Dendritic cell treated with granulocyte-macrophage colony-stimulating factor and Interleukin-4, amounts not matched to agents 40 ng/mL and 50 ng/mL, for 4 days (primary cell): ENCODE results near the gene FGD3.

ENCODE experiments used
- H3K27ac Mint-ChIP-seq: one replicate; pipeline ENCODE4 v1.8.0; 2022; ENCODE audit warnings: mild to moderate bottlenecking, mixed read lengths
- H3K27me3 Mint-ChIP-seq: one replicate; pipeline ENCODE4 v1.8.0; 2022; ENCODE audit warnings: mild to moderate bottlenecking, mixed read lengths
- H3K36me3 Mint-ChIP-seq: one replicate; pipeline ENCODE4 v1.8.0; 2022; ENCODE audit warnings: low read depth, mixed read lengths
- H3K4me1 Mint-ChIP-seq: one replicate; pipeline ENCODE4 v1.8.0; 2022; ENCODE audit warnings: low read depth, mixed read lengths
- H3K4me3 Mint-ChIP-seq: one replicate; pipeline ENCODE4 v1.8.0; 2022; ENCODE audit warnings: mild to moderate bottlenecking, moderate library complexity, mixed read lengths
- H3K9me3 Mint-ChIP-seq: one replicate; pipeline ENCODE4 v1.8.0; 2022; ENCODE audit warnings: mixed read lengths
- intact Hi-C: fragments of 100-400 bp; cut with micrococcal nuclease; formaldehyde crosslinking; loops from one replicate; pipeline ENCODE4 v1.15.0; 2022

FGD3 gene

DNA sequence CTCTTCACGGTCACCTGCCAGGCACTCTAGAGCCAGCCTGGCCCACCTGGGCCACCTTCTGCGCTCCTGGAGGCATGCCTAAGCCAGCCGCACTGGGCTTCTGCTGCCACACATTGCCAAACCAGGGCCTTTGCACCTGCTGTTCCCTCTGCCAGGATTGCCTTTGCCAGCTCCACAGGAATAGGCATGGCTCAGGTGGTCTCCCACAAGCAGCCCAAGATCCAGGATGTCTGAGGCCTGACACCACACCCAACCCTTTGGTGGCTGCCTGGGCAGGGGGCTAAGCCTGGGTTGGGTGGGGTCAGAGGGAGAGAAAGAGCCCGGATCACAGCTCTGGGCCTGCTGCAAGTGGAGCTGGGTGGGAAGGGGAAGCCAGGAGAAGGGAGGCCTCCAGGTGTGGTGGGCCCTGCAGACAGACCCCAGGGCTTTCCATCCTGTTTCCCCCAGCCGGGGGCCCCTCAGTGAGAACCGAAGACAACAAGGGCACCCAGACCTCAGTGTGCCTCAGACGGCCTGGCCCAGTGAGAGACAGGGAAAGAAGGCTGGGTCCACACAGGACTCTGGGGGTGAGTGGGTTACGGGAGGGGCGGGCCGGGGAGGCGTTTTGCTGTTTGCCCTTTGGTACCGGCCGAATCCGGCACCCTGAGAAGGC is 110.5 kb downstream of the FGD3 start:
- no peak overlapping the region for H3K27ac Mint-ChIP-seq
- no peaks in the 10 kb centered on the region for H3K9me3 Mint-ChIP-seq
- H3K27me3 Mint-ChIP-seq, result peaks cover 23% of the 10 kb centered on the region
- intact Hi-C loops, result loop anchor here (5.0 kb wide), 1 partner anchor 39 kb away; the partner anchor contains the start of gene CARD19
- no peaks in the 10 kb centered on the region for H3K36me3 Mint-ChIP-seq
- peaks cover 62% of the 10 kb centered on the region for H3K4me1 Mint-ChIP-seq
- peak overlapping the region; percentile 51 for H3K4me3 Mint-ChIP-seq

- Mint-ChIP-seq H3K27me3 (peaks cover 20% of the 10 kb centered on the region), H3K4me3 (peak within 1 kb of the TSS; percentile 66), H3K27ac (peak within 1 kb of the TSS; percentile 65), H3K36me3 (no peaks in the 10 kb centered on the region), H3K4me1 (peaks cover 62% of the 10 kb centered on the region), H3K9me3 (no peaks in the 10 kb centered on the region)
- intact Hi-C loops, result loop anchor here (5.0 kb wide), 1 partner anchor 39 kb away; the partner anchor contains the start of gene CARD19
Observed at GRCh38 chr9:93058355-93059010, 111.2 kb downstream of the FGD3 start, which contains the start of gene SUSD3. TSS of gene SUSD3 (plus strand) at chr9:93058701. CDS start at chr9:93058743, 42 bp downstream.

GRCh38 chr9:93059011-93059714 is 111.8 kb downstream of the FGD3 start:
- peak overlapping the region; percentile 65 for H3K27ac Mint-ChIP-seq
- H3K27me3 Mint-ChIP-seq, result peaks cover 20% of the 10 kb centered on the region
- no peaks in the 10 kb centered on the region for H3K36me3 Mint-ChIP-seq
- peak overlapping the region; percentile 66 for H3K4me3 Mint-ChIP-seq
- intact Hi-C loops, result loop anchor here (5.0 kb wide), 1 partner anchor 38 kb away; the partner anchor contains the start of gene CARD19
- no peaks in the 10 kb centered on the region for H3K9me3 Mint-ChIP-seq
- peaks cover 61% of the 10 kb centered on the region for H3K4me1 Mint-ChIP-seq

GRCh38 chr9:93059715-93060578 is 112.6 kb downstream of the FGD3 start:
- Mint-ChIP-seq H3K4me1 (peaks cover 66% of the 10 kb centered on the region), H3K36me3 (no peaks in the 10 kb centered on the region)

DNA sequence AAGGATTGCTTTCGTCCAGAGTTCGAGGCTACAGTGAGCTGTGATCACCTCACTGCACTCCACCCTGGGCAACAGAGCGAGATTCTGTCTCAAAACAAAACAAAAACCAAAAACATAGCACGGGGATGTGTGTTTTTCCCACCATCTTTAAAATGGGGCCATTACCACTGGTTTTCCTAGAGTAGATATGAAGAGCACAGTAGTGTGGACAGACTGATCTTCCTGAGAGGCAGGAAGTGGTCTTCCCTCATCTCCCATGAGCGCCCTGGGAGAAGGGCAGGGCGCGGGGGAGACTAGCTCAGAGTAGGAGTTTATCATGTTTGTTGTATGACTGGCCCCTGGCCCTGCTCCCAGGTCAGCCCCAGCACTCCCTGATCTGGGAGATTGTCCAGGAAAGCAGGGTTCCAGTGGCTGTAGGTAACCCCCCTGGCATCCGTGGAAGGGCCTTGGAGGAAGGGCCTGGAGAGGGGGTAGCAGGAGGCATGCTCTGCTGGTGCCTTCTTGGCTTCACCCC is 113.5 kb downstream of the FGD3 start:
- H3K4me3 Mint-ChIP-seq, result no peak overlapping the region
- H3K9me3 Mint-ChIP-seq, result no peaks in the 10 kb centered on the region
- intact Hi-C loops, result no loop called here
- H3K36me3 Mint-ChIP-seq, result no peaks in the 10 kb centered on the region
- H3K27me3 Mint-ChIP-seq, result peaks cover 20% of the 10 kb centered on the region
- H3K27ac Mint-ChIP-seq, result peak overlapping the region; percentile 65
- peaks cover 66% of the 10 kb centered on the region for H3K4me1 Mint-ChIP-seq

More at GRCh38 chr9:93059715-93060578, 112.6 kb downstream of the FGD3 start:
- Mint-ChIP-seq H3K4me3 (peak overlapping the region; percentile 66), H3K9me3 (no peaks in the 10 kb centered on the region), H3K27ac (peak overlapping the region; percentile 65), H3K27me3 (peaks cover 20% of the 10 kb centered on the region)
- intact Hi-C loops, result loop anchor here (5.0 kb wide), 1 partner anchor 37 kb away; the partner anchor contains the start of gene CARD19

- Mint-ChIP-seq H3K36me3 (no peaks in the 10 kb centered on the region), H3K4me3 (no peak overlapping the region), H3K27me3 (peaks cover 20% of the 10 kb centered on the region), H3K27ac (no peak overlapping the region), H3K9me3 (no peaks in the 10 kb centered on the region), H3K4me1 (peaks cover 65% of the 10 kb centered on the region)
- intact Hi-C loops, result no loop called here
Observed at GRCh38 chr9:93061260-93061751, 114.0 kb downstream of the FGD3 start.

- Mint-ChIP-seq H3K27ac (peak overlapping the region; percentile 37), H3K4me3 (no peak overlapping the region), H3K27me3 (peaks cover 20% of the 10 kb centered on the region), H3K9me3 (no peaks in the 10 kb centered on the region), H3K36me3 (no peaks in the 10 kb centered on the region), H3K4me1 (peaks cover 65% of the 10 kb centered on the region)
- intact Hi-C loops, result no loop called here
Observed at GRCh38 chr9:93061791-93062763, 114.8 kb downstream of the FGD3 start.

DNA sequence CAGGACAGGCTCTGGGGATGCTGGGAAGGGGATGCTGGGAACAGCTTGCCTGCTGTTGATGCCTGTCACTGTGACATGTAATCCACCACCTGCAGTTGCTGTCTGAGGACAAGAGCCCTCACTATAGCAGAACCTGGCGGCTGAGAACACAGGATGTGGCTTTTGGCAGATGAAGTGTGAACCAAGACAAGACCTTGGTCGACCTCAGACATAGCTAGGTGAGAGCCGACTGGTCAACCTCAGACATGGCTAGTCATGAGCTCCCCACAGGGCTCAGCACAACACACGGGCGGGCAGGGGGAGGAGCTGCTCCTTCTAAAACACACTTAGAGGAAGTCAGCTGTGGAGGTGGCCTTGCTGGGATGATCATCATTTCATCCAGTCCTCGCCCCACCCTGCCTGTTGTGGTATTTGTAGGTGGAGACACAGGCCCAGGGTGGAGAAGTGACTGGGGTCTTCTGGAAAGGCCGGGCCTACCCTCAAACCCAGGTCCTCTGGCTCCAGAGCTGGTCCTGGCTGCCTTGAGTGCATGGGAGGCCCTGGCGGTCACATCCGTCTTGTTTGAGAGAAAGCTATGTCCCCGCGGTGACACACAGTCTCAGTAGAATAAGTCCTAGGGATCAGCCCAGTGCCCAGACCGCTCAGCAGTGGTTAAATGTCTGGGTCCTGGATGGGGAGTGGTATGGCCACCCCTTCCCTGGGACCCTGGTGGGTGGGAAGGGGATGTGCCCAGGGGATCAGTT is 117.2 kb downstream of the FGD3 start:
- Mint-ChIP-seq H3K27me3 (peaks cover 11% of the 10 kb centered on the region), H3K4me1 (peaks cover 53% of the 10 kb centered on the region), H3K4me3 (no peak overlapping the region), H3K27ac (peak overlapping the region; percentile 37), H3K9me3 (no peaks in the 10 kb centered on the region), H3K36me3 (no peaks in the 10 kb centered on the region)
- intact Hi-C loops, result no loop called here

- peaks cover 9% of the 10 kb centered on the region for H3K27me3 Mint-ChIP-seq
- H3K4me3 Mint-ChIP-seq, result no peak overlapping the region
- intact Hi-C loops, result no loop called here
- no peaks in the 10 kb centered on the region for H3K36me3 Mint-ChIP-seq
- H3K4me1 Mint-ChIP-seq, result peaks cover 47% of the 10 kb centered on the region
- H3K27ac Mint-ChIP-seq, result peak overlapping the region; percentile 6
- H3K9me3 Mint-ChIP-seq, result no peaks in the 10 kb centered on the region
Observed at GRCh38 chr9:93065135-93065720, 117.9 kb downstream of the FGD3 start.

DNA sequence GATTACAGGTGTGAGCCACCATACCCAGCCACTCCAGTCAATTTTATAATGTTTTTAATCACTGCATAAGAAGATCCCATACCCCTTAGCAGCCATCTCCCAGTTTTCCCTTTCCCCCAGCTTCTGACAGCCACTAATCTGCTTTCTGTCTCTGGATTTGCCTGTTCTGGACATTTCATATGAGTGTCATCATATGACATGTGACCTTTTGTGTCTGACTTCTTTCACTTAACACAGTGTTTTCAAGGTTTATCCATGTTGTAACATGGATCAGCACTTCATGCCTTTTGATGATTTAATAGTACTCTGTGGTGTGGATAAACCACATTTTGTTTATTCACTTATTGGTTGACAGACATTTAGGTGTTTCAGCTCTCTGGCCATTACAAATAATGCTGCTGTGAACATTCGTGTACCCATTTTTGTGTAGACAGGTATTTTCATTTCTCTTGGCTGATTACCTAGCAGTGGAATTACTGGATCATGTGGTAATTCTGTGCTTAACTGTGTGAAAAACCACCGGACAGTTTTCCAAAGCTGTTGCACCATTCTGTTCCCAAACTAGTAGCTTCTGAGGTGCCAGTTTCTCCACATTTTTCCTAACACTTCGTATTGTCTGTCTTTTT is 119.8 kb downstream of the FGD3 start:
- intact Hi-C loops, result no loop called here
- Mint-ChIP-seq H3K4me3 (no peak overlapping the region), H3K9me3 (no peaks in the 10 kb centered on the region), H3K36me3 (no peaks in the 10 kb centered on the region), H3K4me1 (peaks cover 31% of the 10 kb centered on the region), H3K27me3 (peaks cover 1% of the 10 kb centered on the region), H3K27ac (no peak overlapping the region)

- Mint-ChIP-seq H3K27ac (no peak overlapping the region), H3K4me1 (peaks cover 23% of the 10 kb centered on the region), H3K4me3 (no peak overlapping the region), H3K9me3 (no peaks in the 10 kb centered on the region), H3K27me3 (no peaks in the 10 kb centered on the region), H3K36me3 (no peaks in the 10 kb centered on the region)
- intact Hi-C loops, result no loop called here
Observed at GRCh38 chr9:93068956-93069355, 121.6 kb downstream of the FGD3 start.
